ENCODE data around the gene NUP88.

DNA sequence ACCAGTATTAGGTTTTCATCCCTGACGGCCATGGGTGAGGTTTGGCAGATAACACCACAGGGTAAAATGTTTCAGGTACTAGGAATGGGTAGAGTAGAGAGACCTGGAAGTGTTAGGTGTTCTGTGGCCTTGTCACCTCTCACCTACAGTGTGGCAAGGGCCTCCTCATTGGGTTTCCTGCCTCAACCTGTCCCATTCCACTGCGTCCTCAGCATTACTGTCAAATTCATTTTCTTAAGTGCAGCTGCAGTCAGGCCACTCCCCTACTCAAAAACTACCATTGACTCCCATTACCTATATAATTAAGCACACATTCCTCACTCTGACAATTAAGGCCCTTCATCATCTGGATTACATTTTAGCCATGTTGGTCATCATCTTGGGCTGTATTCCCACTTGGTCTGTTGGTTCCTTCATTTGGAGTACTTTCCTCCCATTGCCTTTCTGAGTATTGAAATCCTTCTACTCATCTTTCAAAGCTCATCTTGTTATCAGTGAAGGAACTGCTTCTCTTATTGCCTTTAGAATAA, 64.5 kb downstream of the NUP88 start:
- TF ChIP-seq GATA2 (IDR thresholded peaks at IDR 0.05; ENCODE audit: low read depth, low read length) (no peak), GATA3 (IDR thresholded peaks at IDR 0.05; ENCODE audit: low read depth, low read length) (no peak)
